Neural progenitor cell (in vitro differentiated cells): Measurements from ENCODE around the gene ELAVL4. TPM values are rescaled to one million over a fixed set of nuclear protein-coding genes. Genes with fewer than 3 reads are reported as not detected.

Experiments used
- DNase-seq: peaks from one replicate; pipeline ENCODE4 v3.0.0-alpha.2; 2016; ENCODE audit warnings: low spot score
- H2AFZ ChIP-seq: fragments of 200-600 bp; sonication (generic); replicated peaks from 2 replicates; pipeline ENCODE4 v1.6.1; 2016; ENCODE audit warnings: antibody characterized with exemption
- H3F3A ChIP-seq: fragments of 200-600 bp; sonication (generic); 2 replicates; pipeline ENCODE4 v1.6.1; 2016; ENCODE audit warnings: antibody characterized with exemption, low read depth
- H3K27ac ChIP-seq: fragments of 200-600 bp; sonication (generic); 2 replicates; pipeline ENCODE4 v1.5.1; 2016; ENCODE audit warnings: mild to moderate bottlenecking
- H3K27me3 ChIP-seq: fragments of 200-600 bp; sonication (generic); 2 replicates; pipeline ENCODE4 v1.6.1; 2016; ENCODE audit warnings: mild to moderate bottlenecking, moderate library complexity
- H3K36me3 ChIP-seq: fragments of 200-600 bp; sonication (generic); 2 replicates; pipeline ENCODE4 v1.5.1; 2016
- H3K4me1 ChIP-seq: fragments of 200-600 bp; sonication (generic); 2 replicates; pipeline ENCODE4 v1.6.1; 2016; ENCODE audit warnings: mixed run types
- H3K4me2 ChIP-seq: fragments of 200-600 bp; sonication (generic); 2 replicates; pipeline ENCODE4 v1.6.1; 2016
- H3K4me3 ChIP-seq: fragments of 200-600 bp; sonication (generic); 2 replicates; pipeline ENCODE4 v1.5.1; 2016
- H3K79me2 ChIP-seq: fragments of 200-600 bp; sonication (generic); 2 replicates; pipeline ENCODE4 v1.6.1; 2016; ENCODE audit warnings: low read depth
- H3K9ac ChIP-seq: fragments of 200-600 bp; sonication (generic); 2 replicates; pipeline ENCODE4 v1.6.1; 2016
- H3K9me3 ChIP-seq: fragments of 200-600 bp; sonication (generic); 2 replicates; pipeline ENCODE4 v1.5.1; 2016; ENCODE audit warnings: low read depth
- H4K20me1 ChIP-seq: fragments of 200-600 bp; sonication (generic); 2 replicates; pipeline ENCODE4 v1.6.1; 2016; ENCODE audit warnings: low read depth
- H3K27ac Mint-ChIP-seq: 3 replicates; pipeline ENCODE4 v1.8.0; 2021; ENCODE audit warnings: mixed read lengths
- H3K27me3 Mint-ChIP-seq: 2 replicates; pipeline ENCODE4 v1.8.0; 2022; ENCODE audit warnings: low read depth, mild to moderate bottlenecking, inconsistent platforms, moderate library complexity, mixed read lengths; ENCODE audit not compliant: insufficient read depth
- H3K36me3 Mint-ChIP-seq: 3 replicates; pipeline ENCODE4 v1.8.0; 2021; ENCODE audit warnings: mixed read lengths
- H3K4me1 Mint-ChIP-seq: 3 replicates; pipeline ENCODE4 v1.8.0; 2021; ENCODE audit warnings: mixed read lengths
- H3K4me3 Mint-ChIP-seq: 3 replicates; pipeline ENCODE4 v1.8.0; 2021; ENCODE audit warnings: mild to moderate bottlenecking, moderate library complexity, mixed read lengths
- H3K9me3 Mint-ChIP-seq: 3 replicates; pipeline ENCODE4 v1.8.0; 2020; ENCODE audit warnings: mixed read lengths
- CTCF ChIP-seq: fragments of 200-600 bp; sonication (generic); IDR thresholded peaks from 2 replicates; pipeline ENCODE4 v1.5.1; 2017; ENCODE audit warnings: antibody characterized with exemption, mild to moderate bottlenecking
- EZH2 ChIP-seq: fragments of 200-600 bp; sonication (generic); IDR thresholded peaks from 2 replicates; pipeline ENCODE4 v1.6.1; 2017; ENCODE audit warnings: antibody characterized with exemption, mild to moderate bottlenecking, moderate library complexity
- EZH2phosphoT487 ChIP-seq: fragments of 200-600 bp; sonication (generic); IDR thresholded peaks from 2 replicates; pipeline ENCODE4 v1.6.1; 2017; ENCODE audit warnings: antibody characterized with exemption
- total RNA-seq: library from RNA; depleted of rRNA; stranded (reverse); fragments of >200 nt; gene quantifications from 2 replicates; pipeline ENCODE4 v1.2.3, GENCODE V29; 2015; ENCODE audit warnings: low replicate concordance

ELAVL4 gene
- total RNA-seq, 1 donor from 2014 or later = not detected

- H3F3A ChIP-seq = no peaks in the 10 kb centered on the region
- TF ChIP-seq EZH2phosphoT487 = no peak
- TF ChIP-seq EZH2 = no peak
- no peak for TF ChIP-seq CTCF
- no peaks in the 10 kb centered on the region for H4K20me1 ChIP-seq
- Mint-ChIP-seq H3K27me3 (peaks cover 2% of the 10 kb centered on the region), H3K9me3 (no peaks in the 10 kb centered on the region), H3K4me1 (no peaks in the 10 kb centered on the region), H3K36me3 (no peaks in the 10 kb centered on the region), H3K4me3 (no peak overlapping the region), H3K27ac (no peak overlapping the region)
- no peaks in the 10 kb centered on the region for H3K9me3 ChIP-seq
- H2AFZ ChIP-seq = no peak overlapping the region
- no peaks in the 10 kb centered on the region for H3K36me3 ChIP-seq
- no peaks in the 10 kb centered on the region for H3K79me2 ChIP-seq
- no peaks in the 10 kb centered on the region for H3K27me3 ChIP-seq
- no peak overlapping the region for H3K4me2 ChIP-seq
- no peak overlapping the region for H3K9ac ChIP-seq
- H3K4me3 ChIP-seq = no peak overlapping the region
- DNase-seq = no peak
- no peaks in the 10 kb centered on the region for H3K4me1 ChIP-seq
- H3K27ac ChIP-seq = no peak overlapping the region
These were observed 99.6 kb downstream of the ELAVL4 start for GRCh38 chr1:50208315-50208714.

- H3K4me3 ChIP-seq = no peak overlapping the region
- TF ChIP-seq CTCF = no peak
- no peak for TF ChIP-seq EZH2phosphoT487
- no peak for TF ChIP-seq EZH2
- no peaks in the 10 kb centered on the region for H3K36me3 Mint-ChIP-seq
- no peaks in the 10 kb centered on the region for H3K36me3 ChIP-seq
- no peaks in the 10 kb centered on the region for H3K9me3 ChIP-seq
- H3K4me1 ChIP-seq = no peaks in the 10 kb centered on the region
- H3F3A ChIP-seq = no peaks in the 10 kb centered on the region
- no peak overlapping the region for H3K27ac ChIP-seq
- H3K27me3 ChIP-seq = no peaks in the 10 kb centered on the region
- no peak for DNase-seq
- H3K4me2 ChIP-seq = no peak overlapping the region
- no peaks in the 10 kb centered on the region for H3K9me3 Mint-ChIP-seq
- H3K4me1 Mint-ChIP-seq = no peaks in the 10 kb centered on the region
- no peak overlapping the region for H3K9ac ChIP-seq
- H3K79me2 ChIP-seq = no peaks in the 10 kb centered on the region
- no peak overlapping the region for H3K27ac Mint-ChIP-seq
- no peaks in the 10 kb centered on the region for H4K20me1 ChIP-seq
- no peak overlapping the region for H2AFZ ChIP-seq
- H3K27me3 Mint-ChIP-seq = peaks cover 2% of the 10 kb centered on the region
- H3K4me3 Mint-ChIP-seq = no peak overlapping the region
These were observed 100.0 kb downstream of the ELAVL4 start for GRCh38 chr1:50208756-50209155.

DNA sequence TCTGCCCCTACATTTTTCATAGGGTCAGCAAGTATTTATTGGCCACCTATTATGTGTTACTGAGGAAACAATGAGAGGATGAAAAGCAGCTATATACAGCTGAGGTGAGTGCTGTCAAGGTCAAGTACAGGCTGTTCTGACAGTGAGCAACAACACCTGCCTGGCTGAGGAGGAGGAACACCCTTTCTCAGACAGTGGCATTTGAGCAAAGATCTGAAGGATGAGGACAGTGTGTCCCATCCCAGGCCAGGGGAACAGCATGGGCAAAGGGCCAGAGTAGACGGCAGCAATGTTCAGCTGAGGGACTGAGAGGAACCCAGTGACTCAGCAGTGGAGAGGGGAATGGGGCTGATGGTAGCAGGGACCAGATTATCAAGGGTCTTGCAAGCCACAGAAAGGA is 101.0 kb downstream of the ELAVL4 start:
- no peaks in the 10 kb centered on the region for H3K4me1 ChIP-seq
- no peak overlapping the region for H3K4me2 ChIP-seq
- no peaks in the 10 kb centered on the region for H3K9me3 ChIP-seq
- Mint-ChIP-seq H3K4me3 (no peak overlapping the region), H3K36me3 (no peaks in the 10 kb centered on the region), H3K9me3 (no peaks in the 10 kb centered on the region), H3K27me3 (peaks cover 2% of the 10 kb centered on the region), H3K27ac (no peak overlapping the region), H3K4me1 (no peaks in the 10 kb centered on the region)
- H3K79me2 ChIP-seq = no peaks in the 10 kb centered on the region
- DNase-seq = no peak
- TF ChIP-seq EZH2 = no peak
- TF ChIP-seq CTCF = no peak
- TF ChIP-seq EZH2phosphoT487 = no peak
- H3K4me3 ChIP-seq = no peak overlapping the region
- no peaks in the 10 kb centered on the region for H3K27me3 ChIP-seq
- H4K20me1 ChIP-seq = no peaks in the 10 kb centered on the region
- no peak overlapping the region for H3K9ac ChIP-seq
- H3F3A ChIP-seq = no peaks in the 10 kb centered on the region
- H2AFZ ChIP-seq = no peak overlapping the region
- no peak overlapping the region for H3K27ac ChIP-seq
- no peaks in the 10 kb centered on the region for H3K36me3 ChIP-seq

DNA sequence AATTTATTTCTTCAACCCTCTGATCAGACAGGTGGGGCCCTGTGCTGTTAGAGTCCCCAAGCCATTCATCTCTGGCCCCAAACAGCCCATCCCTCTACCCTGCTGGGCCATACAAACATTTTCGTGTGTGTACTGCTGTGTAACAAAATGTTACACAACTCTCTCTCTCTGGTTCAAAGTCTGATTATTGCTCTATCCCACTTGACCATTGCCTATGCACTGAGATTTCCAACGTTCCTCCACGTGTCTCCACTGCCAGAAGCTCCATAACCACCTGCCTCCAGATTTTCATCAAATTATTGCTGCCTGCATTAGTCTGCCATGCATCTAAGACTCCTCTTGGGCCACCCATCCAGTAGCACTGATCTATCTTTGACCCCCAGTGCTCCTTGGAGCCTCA is 104.8 kb downstream of the ELAVL4 start:
- H3K36me3 ChIP-seq = no peaks in the 10 kb centered on the region
- H3K36me3 Mint-ChIP-seq = no peaks in the 10 kb centered on the region

More for the DNA sequence above, 104.8 kb downstream of the ELAVL4 start:
- H3K4me2 ChIP-seq = no peak overlapping the region
- H3K9me3 ChIP-seq = no peaks in the 10 kb centered on the region
- no peaks in the 10 kb centered on the region for H4K20me1 ChIP-seq
- H3K4me3 ChIP-seq = no peak overlapping the region
- Mint-ChIP-seq H3K4me3 (no peak overlapping the region), H3K27ac (no peak overlapping the region), H3K27me3 (peaks cover 2% of the 10 kb centered on the region), H3K4me1 (no peaks in the 10 kb centered on the region), H3K9me3 (no peaks in the 10 kb centered on the region)
- no peak for DNase-seq
- no peaks in the 10 kb centered on the region for H3K27me3 ChIP-seq
- H3K79me2 ChIP-seq = no peaks in the 10 kb centered on the region
- no peak overlapping the region for H3K9ac ChIP-seq
- no peak overlapping the region for H2AFZ ChIP-seq
- TF ChIP-seq CTCF = no peak
- TF ChIP-seq EZH2 = no peak
- no peak for TF ChIP-seq EZH2phosphoT487
- no peaks in the 10 kb centered on the region for H3F3A ChIP-seq
- H3K4me1 ChIP-seq = no peaks in the 10 kb centered on the region
- H3K27ac ChIP-seq = no peak overlapping the region
